Measurements from ENCODE around the gene CBL.
"Not testable (repeated sequence)": the region's sequence is repeated elsewhere in the genome, so short reads cannot be mapped to it uniquely, and the experiment has no call there.

Gene CBL

DNA sequence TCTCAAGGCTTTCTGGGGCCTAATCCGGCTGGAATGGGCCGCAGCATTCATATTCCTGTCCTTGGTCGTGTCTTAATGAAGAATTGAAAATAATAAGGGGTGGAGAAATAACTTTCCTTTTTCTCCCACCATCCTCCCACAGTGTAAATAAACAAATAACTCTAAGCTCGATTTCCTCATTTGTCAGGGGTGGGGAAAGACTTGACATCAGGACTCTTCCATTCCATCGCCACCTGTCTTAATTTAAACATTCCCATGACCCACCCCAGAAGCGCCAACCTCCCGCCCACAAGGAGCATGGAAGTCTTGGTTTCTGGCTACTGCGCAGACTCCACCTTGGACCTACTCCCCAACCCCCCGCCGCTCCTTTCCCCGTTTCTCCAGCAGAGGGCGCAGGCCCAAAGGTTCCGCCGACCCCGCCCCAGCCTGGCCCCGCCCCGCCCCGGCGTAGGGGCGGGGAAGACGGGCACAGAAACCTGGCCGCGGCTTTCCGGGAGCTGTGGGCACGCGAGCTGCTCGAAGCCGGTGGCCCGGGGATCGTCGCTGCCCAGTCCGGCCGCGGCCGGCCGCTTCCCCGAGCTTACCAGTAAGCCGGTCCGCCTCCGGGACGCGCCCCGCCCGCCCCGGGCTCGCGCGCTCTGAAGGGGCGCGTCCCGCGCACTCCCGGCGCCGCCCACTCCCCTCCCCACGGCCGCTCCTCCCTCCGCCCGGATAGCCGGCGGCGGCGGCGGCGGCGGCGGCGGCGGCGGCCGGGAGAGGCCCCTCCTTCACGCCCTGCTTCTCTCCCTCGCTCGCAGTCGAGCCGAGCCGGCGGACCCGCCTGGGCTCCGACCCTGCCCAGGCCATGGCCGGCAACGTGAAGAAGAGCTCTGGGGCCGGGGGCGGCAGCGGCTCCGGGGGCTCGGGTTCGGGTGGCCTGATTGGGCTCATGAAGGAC lies at the start of gene CBL:
Gene CBL (plus strand): TSS at position 766 of the 937 bp plus-strand sequence. CDS start 79 bp downstream, at position 845.
- DNase-seq: peak; percentile 97

GRCh38 chr11:119156496-119156895 lies 49.6 kb upstream of the CBL start:
- DNase-seq: no peak

DNA sequence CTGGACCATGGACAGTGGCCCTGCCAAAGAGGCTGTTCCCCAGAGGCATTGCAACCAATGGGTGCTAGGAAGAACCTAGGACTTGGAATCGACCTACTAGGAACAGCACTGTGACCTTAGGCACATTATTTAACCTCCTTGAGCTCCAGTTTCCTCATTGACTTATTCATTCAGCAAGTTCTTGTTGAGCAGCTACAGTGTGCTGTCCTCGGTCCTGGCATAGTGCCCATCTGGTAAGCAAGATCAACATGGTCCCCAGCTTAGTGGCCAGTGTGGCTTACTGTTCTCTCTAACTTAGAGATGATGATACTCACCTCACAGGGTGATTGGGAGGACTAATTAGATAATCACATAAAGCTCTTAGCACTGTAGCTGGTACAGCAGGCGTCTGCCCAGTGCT lies 49.1 kb upstream of the CBL start:
- DNase-seq: no peak

GRCh38 chr11:119158467-119158866 lies 47.7 kb upstream of the CBL start:
- DNase-seq: no peak

- DNase-seq: no peak
These were observed 46.0 kb upstream of the CBL start for GRCh38 chr11:119160151-119160550.

- DNase-seq: no peak
These were observed 44.3 kb upstream of the CBL start for GRCh38 chr11:119161871-119162270.

DNA sequence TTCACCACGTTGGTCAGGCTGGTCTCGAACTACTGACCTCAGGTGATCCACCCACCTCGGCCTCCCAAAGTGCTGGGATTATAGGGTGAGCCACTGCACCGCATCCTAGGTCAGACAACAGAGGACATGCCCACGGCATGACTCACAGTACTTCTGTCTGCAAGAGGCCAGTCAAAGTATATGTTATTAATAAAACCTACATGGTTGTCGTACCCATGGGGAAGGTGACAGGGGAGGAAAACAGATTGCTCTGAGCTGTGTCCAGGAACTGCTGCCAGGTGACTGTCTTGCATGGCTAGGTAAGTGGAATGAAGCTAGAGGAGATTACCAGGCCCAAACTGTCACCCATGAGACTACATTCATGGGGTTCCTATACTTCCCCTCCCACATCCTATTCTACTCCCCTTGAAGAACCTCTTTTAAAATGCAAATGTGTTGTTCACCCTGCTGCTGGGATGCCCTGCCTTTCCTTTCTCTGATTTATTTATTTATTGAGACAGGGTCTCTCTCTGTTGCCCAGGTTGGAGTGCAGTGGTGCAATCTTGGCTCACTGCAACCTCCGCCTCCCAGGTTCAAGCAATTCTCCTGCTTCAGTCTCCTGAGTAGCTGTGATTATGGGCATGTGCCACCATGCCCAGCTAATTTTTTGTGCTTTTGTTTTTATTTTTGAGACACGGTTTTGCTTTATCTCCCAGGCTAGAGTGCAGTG lies 39.6 kb upstream of the CBL start:
- no peak for DNase-seq

- not testable (repeated sequence) for DNase-seq
These were observed 39.1 kb upstream of the CBL start for GRCh38 chr11:119167077-119167458.

GRCh38 chr11:119167933-119168332 lies 38.2 kb upstream of the CBL start:
- DNase-seq: no peak

DNA sequence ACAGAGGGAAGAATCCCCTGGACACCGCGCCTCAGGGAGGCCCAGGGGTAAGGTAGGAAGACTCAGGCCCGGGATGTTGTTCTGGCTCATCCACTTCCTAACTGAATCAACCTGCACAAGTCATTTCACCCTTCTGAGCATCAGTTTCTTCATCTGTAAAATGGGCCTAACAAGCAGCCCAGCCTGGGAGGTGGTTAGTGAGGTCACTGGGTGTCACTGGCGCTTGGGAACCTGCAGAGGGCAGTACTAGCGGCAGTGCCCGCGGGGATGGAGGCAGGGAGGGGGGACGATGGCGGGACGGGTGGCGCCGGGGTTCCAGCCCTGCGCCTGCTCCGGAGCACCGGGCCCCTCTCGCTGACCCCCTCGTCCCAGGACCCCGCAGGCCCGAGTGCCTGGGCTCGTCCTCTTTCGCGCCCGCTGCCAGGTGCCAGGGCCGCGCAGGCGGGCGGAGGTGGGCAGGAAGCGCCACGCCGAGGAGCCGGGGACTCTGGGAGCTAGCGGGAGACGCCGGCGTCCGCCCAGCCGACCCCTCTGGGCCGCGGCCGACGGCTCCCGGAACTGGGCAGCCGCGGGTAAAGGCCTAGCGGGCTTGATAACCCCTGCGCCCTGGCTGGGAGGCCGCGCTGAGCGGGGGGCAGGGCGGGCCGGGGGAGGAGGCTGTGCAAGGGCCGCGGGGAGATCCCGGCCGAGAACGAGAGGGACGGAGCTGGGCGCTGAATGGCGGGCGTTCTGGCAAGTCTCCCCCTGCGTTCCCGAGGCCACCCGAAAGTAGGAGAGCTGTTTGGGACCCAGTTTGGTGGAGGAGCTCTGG lies 37.5 kb upstream of the CBL start, which contains the start of gene NLRX1:
Gene NLRX1 (plus strand): TSS at position 255 of the 811 bp plus-strand sequence. CDS start 2,679 bp downstream, outside the sequence.
- DNase-seq: peak; percentile 91

DNA sequence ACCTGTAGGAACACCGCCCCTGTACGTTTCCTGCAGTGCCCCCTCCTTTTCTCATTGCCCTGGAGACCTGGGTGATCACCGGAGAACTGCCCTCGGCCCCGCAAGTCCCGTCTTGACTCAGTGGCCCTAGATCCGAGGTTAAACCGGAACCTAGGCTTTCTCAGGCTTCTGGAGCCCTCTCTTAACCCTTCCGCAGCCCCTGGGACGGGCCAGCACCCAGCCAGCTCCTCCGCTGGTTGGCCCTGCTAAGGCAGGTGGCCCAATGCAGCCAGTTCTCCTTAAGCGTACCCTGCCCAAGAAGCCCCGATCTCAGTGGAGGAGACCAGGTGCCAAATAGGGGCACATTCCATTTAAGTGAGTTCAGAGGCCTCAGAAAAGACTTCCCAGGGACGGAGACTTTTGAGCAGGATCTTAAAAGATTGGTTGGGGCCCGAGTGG lies 36.8 kb upstream of the CBL start:
- peak; percentile 48 for DNase-seq

GRCh38 chr11:119172513-119172912 lies 33.6 kb upstream of the CBL start:
- DNase-seq: peak; percentile 71

DNA sequence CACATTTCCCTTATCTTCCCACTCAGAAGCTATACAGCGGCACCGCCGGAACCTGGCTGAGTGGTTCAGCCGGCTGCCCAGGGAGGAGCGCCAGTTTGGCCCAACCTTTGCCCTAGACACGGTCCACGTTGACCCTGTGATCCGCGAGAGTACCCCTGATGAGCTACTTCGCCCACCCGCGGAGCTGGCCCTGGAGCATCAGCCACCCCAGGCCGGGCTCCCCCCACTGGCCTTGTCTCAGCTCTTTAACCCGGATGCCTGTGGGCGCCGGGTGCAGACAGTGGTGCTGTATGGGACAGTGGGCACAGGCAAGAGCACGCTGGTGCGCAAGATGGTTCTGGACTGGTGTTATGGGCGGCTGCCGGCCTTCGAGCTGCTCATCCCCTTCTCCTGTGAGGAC lies 32.7 kb upstream of the CBL start:
- DNase-seq: no peak

GRCh38 chr11:119175493-119176077 lies 30.6 kb upstream of the CBL start:
- no peak for DNase-seq

DNA sequence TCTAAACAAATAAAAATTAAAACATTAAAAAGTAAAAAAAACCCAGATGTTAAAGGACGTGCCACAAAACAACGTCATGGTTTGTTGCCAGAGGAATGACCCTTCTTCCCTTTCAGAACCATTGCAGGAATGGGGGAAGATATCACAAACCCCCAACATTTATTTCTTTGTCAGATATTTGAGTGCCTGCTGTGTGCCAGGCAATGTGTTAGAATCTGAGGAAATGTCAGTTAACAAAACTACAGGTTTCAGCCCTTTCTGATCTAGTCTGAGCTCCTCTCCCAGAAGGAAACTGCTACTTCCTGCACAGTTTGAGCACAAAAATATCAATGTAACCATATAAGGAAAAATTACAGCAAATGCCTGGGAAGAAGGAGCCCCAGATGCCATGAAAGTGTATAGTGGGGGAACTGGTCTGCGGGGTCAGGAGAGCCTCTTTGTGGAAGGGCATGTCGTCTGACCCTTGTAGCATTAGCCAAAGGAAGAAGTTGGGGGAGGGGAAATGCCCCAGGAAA lies 27.9 kb upstream of the CBL start:
- no peak for DNase-seq

DNA sequence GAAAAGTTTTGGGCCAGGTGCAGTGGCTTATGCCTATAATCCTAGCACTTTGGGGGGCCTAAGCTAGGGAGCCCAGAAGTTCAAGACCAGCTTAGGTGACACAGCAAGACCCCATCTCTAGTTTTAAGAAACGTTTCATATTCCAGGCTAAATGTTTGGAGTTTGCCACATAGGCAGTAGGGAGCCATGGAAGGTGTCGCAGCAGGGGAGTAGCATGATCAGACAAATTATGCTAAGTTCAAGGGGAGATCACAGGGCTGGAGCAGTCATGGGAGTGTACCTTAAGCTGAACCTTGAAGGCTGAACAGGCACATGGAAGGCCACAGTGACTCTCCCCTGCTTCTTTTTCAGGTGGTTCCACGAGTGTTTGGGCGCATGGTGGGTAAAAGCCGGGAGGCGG lies 26.8 kb upstream of the CBL start:
- no peak for DNase-seq

DNA sequence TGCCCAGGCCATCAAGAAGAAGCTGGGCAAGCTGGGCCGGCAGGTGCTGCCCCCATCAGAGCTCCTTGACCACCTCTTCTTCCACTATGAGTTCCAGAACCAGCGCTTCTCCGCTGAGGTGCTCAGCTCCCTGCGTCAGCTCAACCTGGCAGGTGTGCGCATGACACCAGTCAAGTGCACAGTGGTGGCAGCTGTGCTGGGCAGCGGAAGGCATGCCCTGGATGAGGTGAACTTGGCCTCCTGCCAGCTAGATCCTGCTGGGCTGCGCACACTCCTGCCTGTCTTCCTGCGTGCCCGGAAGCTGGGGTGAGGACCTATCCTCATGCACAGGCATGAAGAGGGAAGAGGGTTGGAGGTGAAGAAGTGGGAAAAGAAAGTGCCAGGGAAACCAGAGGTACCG lies 26.2 kb upstream of the CBL start:
- no peak for DNase-seq

DNA sequence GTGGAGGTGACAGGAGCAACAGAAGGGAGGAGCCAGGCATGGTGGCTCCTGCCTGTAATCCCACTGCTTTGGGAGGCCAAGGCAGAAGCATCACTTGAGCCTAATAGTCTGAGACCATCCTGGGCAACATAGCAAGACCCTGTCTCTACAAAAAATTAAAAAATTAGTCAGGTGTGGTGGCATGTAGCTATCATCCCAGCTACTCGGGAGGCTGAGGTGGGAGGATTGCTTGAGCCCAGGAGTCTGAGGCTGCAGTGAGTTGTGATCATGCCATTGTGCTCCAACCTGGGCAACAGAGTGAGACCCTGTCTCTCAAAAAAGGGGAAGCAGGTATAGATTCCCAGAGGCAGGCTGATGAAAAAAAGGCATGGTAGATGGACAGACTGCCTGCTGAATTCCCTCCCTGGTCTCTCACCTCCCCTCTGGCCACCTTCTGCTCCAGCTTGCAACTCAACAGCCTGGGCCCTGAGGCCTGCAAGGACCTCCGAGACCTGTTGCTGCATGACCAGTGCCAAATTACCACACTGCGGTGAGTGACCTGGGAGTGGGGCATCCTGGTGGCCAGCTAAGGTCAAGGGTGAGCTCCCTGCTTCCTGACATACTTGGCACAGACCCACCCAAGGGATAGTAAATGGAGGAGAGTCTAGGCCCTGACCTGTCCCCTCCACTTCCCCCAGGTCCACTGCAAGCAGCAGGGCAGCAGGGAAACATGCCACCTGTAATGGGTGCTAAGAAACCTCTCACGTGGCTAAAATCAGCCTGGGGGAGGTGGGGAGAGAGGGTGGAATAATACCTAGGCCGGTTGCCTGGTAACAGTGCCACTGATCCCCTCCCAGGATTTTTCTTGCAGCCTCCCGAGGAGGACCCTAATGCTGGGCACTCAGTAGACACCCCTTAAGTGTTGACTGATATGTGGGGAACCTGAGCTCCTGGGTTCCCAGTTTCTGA lies 25.1 kb upstream of the CBL start:
- DNase-seq: no peak

DNA sequence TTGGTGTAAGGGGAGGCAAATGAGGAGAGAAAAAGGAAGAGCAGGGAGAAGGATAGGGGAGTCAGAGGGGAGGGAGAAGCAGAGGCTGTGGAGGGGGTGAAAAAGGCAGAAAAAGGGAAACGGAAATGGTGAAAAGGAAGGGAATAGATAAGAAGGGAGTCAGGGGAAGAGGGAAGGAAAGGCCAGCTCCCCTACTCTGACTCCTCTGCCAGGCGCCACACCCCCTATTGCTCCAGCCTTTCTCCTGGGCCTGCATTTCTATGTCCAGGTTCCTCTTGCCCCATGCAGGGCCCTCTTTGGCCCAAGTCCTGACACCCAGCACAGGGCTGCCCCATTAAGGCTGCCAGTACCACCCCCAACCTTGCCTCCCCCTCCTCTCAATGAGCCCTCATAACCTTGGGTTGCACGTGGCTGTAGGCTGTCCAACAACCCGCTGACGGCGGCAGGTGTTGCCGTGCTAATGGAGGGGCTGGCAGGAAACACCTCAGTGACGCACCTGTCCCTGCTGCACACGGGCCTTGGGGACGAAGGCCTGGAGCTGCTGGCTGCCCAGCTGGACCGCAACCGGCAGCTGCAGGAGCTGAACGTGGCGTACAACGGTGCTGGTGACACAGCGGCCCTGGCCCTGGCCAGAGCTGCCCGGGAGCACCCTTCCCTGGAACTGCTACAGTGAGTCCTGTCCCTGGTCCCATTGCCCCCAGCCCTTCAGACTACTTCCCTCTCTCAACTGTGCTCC lies 24.3 kb upstream of the CBL start:
- no peak for DNase-seq

GRCh38 chr11:119184399-119184798 lies 21.7 kb upstream of the CBL start:
- DNase-seq: not testable (repeated sequence)

All from suppressor macrophage treated with lipopolysaccharide for 4 hours (primary cell).